Measurements from ENCODE around the gene RAD21L1.

Gene RAD21L1
- long read RNA-seq, result 0 reads

DNA sequence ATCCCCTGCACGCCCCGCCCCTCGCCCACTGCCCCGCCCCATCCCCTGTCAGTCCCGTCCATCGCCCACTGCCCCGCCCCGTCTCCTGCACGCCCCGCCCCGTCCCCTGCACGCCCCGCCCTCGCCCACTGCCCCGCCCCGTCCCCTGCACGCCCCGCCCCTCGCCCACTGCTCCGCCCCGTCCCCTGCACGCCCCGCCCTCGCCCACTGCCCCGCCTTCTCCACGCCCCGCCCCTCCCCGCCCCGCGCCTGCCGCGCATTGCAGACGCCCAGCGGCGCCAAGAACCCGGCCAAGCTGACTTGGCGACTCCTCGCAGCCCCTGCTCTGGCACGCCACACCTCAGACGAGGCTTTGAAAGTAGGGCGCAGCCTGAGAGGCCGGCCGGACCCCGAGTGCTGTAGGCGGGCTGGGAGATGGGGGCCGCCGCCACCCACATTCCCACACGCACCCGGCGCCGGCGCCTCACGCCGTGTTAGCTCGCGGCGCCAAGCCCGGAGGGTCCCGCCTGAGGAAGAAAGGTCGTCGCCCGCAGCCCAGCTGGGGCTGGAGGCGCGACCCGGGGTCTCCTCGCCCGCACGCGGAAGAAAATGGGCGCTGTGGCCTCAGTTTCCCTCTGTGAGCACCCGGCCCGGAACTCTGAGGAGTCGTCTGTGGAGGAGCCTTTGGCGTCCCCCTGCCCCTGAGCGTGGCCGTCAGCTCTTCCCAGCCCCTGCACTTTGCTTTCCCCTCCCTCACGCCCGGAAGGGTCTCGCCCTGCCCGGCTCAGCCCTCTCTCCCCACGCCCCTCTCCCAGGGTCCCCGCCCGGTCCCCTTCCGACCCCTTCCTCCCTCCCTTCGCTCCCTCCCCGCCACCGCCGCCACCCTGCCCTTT lies at the start of gene RAD21L1:
Gene RAD21L1, plus strand, starts transcription at position 262 of the 872 bp plus-strand sequence. CDS start 2,410 bp downstream, outside the sequence.
- Histone ChIP-seq H3K27me3 (ENCODE audit: insufficient read depth, poor library complexity, severe bottlenecking) (peaks cover 30% of the 10 kb centered on the region), H3K27ac (replicated peaks) (no peak within 1 kb of the TSS), H3K4me3 (replicated peaks; ENCODE audit: insufficient read depth, low read length) (peak within 1 kb of the TSS; percentile 43)
- peak; percentile 20 to 45 for DNase-seq (ENCODE audit: low read depth in 1 of 2, low spot score in 1 of 2)
- TF ChIP-seq POLR2AphosphoS5 (IDR thresholded peaks at IDR 0.05; ENCODE audit: low read depth), result no peak
- no peak for TF ChIP-seq GABPA (IDR thresholded peaks at IDR 0.05; ENCODE audit: low read depth)
- TF ChIP-seq SPI1 (IDR thresholded peaks at IDR 0.05; ENCODE audit: borderline replicate concordance, low read depth), result no peak
- TF ChIP-seq, protein P1, sequence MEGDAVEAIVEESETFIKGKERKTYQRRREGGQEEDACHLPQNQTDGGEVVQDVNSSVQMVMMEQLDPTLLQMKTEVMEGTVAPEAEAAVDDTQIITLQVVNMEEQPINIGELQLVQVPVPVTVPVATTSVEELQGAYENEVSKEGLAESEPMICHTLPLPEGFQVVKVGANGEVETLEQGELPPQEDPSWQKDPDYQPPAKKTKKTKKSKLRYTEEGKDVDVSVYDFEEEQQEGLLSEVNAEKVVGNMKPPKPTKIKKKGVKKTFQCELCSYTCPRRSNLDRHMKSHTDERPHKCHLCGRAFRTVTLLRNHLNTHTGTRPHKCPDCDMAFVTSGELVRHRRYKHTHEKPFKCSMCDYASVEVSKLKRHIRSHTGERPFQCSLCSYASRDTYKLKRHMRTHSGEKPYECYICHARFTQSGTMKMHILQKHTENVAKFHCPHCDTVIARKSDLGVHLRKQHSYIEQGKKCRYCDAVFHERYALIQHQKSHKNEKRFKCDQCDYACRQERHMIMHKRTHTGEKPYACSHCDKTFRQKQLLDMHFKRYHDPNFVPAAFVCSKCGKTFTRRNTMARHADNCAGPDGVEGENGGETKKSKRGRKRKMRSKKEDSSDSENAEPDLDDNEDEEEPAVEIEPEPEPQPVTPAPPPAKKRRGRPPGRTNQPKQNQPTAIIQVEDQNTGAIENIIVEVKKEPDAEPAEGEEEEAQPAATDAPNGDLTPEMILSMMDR (IDR thresholded peaks at IDR 0.05; ENCODE audit: insufficient read depth, low read length), result no peak
- TF ChIP-seq, protein P2, sequence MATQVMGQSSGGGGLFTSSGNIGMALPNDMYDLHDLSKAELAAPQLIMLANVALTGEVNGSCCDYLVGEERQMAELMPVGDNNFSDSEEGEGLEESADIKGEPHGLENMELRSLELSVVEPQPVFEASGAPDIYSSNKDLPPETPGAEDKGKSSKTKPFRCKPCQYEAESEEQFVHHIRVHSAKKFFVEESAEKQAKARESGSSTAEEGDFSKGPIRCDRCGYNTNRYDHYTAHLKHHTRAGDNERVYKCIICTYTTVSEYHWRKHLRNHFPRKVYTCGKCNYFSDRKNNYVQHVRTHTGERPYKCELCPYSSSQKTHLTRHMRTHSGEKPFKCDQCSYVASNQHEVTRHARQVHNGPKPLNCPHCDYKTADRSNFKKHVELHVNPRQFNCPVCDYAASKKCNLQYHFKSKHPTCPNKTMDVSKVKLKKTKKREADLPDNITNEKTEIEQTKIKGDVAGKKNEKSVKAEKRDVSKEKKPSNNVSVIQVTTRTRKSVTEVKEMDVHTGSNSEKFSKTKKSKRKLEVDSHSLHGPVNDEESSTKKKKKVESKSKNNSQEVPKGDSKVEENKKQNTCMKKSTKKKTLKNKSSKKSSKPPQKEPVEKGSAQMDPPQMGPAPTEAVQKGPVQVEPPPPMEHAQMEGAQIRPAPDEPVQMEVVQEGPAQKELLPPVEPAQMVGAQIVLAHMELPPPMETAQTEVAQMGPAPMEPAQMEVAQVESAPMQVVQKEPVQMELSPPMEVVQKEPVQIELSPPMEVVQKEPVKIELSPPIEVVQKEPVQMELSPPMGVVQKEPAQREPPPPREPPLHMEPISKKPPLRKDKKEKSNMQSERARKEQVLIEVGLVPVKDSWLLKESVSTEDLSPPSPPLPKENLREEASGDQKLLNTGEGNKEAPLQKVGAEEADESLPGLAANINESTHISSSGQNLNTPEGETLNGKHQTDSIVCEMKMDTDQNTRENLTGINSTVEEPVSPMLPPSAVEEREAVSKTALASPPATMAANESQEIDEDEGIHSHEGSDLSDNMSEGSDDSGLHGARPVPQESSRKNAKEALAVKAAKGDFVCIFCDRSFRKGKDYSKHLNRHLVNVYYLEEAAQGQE (IDR thresholded peaks at IDR 0.05; ENCODE audit: insufficient replicate concordance, low read depth), result no peak

DNA sequence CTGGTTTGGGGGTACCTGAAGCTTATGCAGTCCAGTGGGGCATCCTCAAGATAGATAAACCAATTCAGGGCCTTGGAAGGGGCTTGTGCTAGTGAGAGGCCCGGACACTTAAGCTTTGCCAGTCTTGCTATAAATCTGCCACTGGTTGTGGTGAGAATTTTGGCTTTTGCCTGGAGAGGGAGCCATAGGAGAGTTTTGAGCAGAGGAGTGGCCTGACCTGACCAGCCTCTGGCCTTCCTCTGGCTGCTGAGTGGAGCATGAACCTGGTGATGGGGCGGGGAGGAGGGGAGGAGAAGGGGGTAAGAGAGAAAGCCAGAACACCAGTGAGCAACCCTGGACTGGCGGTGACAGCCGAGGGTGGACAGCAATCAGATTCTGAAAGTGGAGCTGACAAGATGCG lies 48.2 kb upstream of the RAD21L1 start:
- Histone ChIP-seq H3K27ac (replicated peaks) (no peak overlapping the region), H3K4me3 (replicated peaks; ENCODE audit: insufficient read depth, low read length) (no peak overlapping the region), H3K27me3 (ENCODE audit: insufficient read depth, poor library complexity, severe bottlenecking) (no peaks in the 10 kb centered on the region)
- TF ChIP-seq SPI1 (IDR thresholded peaks at IDR 0.05; ENCODE audit: borderline replicate concordance, low read depth), result no peak
- TF ChIP-seq, protein P1 (IDR thresholded peaks at IDR 0.05; ENCODE audit: insufficient read depth, low read length), result no peak
- TF ChIP-seq, protein P2 (IDR thresholded peaks at IDR 0.05; ENCODE audit: insufficient replicate concordance, low read depth), result no peak
- TF ChIP-seq POLR2AphosphoS5 (IDR thresholded peaks at IDR 0.05; ENCODE audit: low read depth), result no peak
- TF ChIP-seq GABPA (IDR thresholded peaks at IDR 0.05; ENCODE audit: low read depth), result no peak
- DNase-seq (ENCODE audit: low read depth in 1 of 2, low spot score in 1 of 2), result no peak

DNA sequence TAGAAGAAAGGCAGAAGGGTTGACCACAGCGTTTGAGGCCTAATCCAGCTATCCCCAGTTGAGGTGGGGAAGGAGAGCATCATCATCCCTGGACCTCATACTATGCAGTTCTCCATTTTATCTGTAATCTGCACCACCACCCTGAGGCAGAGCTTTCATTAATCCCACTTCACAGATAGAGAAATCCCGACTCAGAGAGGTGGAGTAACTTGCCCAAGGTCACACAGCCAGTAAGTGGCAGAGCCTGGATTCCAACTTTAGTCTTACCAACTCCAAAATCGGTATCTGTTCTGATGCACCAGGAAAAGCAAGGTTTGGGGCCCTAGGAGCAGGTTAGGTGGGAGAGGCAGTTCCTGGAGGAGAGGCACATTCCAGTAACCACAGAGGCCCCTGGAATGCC lies 47.7 kb upstream of the RAD21L1 start:
- H3K4me3 ChIP-seq (replicated peaks; ENCODE audit: insufficient read depth, low read length), result no peak overlapping the region
- no peaks in the 10 kb centered on the region for H3K27me3 ChIP-seq (ENCODE audit: insufficient read depth, poor library complexity, severe bottlenecking)
- TF ChIP-seq, protein P1 (IDR thresholded peaks at IDR 0.05; ENCODE audit: insufficient read depth, low read length), result no peak
- TF ChIP-seq SPI1 (IDR thresholded peaks at IDR 0.05; ENCODE audit: borderline replicate concordance, low read depth), result no peak
- TF ChIP-seq, protein P2 (IDR thresholded peaks at IDR 0.05; ENCODE audit: insufficient replicate concordance, low read depth), result no peak
- no peak for TF ChIP-seq GABPA (IDR thresholded peaks at IDR 0.05; ENCODE audit: low read depth)
- no peak for TF ChIP-seq POLR2AphosphoS5 (IDR thresholded peaks at IDR 0.05; ENCODE audit: low read depth)
- H3K27ac ChIP-seq (replicated peaks), result no peak overlapping the region
- no peak for DNase-seq (ENCODE audit: low read depth in 1 of 2, low spot score in 1 of 2)

All from HL-60 (cell line).